A549 (cell line): ENCODE results near the gene PRKG1. TPM values are rescaled to one million over a fixed set of nuclear protein-coding genes. Genes with fewer than 3 reads are reported as not detected.

ENCODE experiments used
- ATAC-seq, 2 experiments: fragments of 200-7000 bp in 1 of 2; fragments of >200 bp in 1 of 2; cut with Nextera tagmentation in 1 of 2; cut with Tn5 transposase in 1 of 2; 3 replicates each; pipeline versions ENCODE4 v1.8.0 to v1.9.1; 2018 to 2020; ENCODE audit warnings: mild to moderate bottlenecking in 1 of 2, moderate library complexity in 1 of 2
- CTCF ChIA-PET: fragments of 300-600 bp; sonication (Branson Sonifier 250); formaldehyde crosslinking; extraction: SDS; loops from one replicate; lab custom pipeline; 2021; ENCODE audit warnings: antibody characterized with exemption, inconsistent platforms; lab: Yijun Ruan, JAX
- POLR2A ChIA-PET: fragments of 350-600 bp; formaldehyde crosslinking; extraction: SDS; loops from one replicate; lab custom pipeline; 2021; ENCODE audit warnings: antibody characterized with exemption, inconsistent platforms; lab: Yijun Ruan, JAX
- DNase-seq, 2 experiments: peaks; one replicate each; pipeline versions ENCODE4 v3.0.0 to v3.0.0-alpha.2; 2011 to 2016; ENCODE audit warnings: low read depth in 1 of 2, low spot score in 1 of 2
- FAIRE-seq: peaks from 2 replicates; lab custom pipeline; 2011; peaks lifted over from hg19 to GRCh38; lab: Jason Lieb, UNC
- H3K27ac ChIP-seq, 2 experiments: fragments of >200 bp; sonication (Bioruptor Twin); formaldehyde crosslinking; 3 replicates each; pipeline ENCODE4 v1.5.1; 2016 to 2017
- H3K4me1 ChIP-seq: fragments of >200 bp; sonication (Bioruptor Twin); formaldehyde crosslinking; 3 replicates; pipeline ENCODE4 v1.6.1; 2016
- H3K4me2 ChIP-seq: fragments of >200 bp; sonication (Bioruptor Twin); formaldehyde crosslinking; 3 replicates; pipeline ENCODE4 v1.6.1; 2016
- H3K4me3 ChIP-seq: fragments of >200 bp; sonication (Bioruptor Twin); formaldehyde crosslinking; 3 replicates; pipeline ENCODE4 v1.5.1; 2016
- H3K9me3 ChIP-seq: fragments of >200 bp; sonication (Bioruptor Twin); formaldehyde crosslinking; 3 replicates; pipeline ENCODE4 v1.6.1; 2016
- CBX2 ChIP-seq: fragments of 200-600 bp; sonication (generic); IDR thresholded peaks from 2 replicates; pipeline ENCODE4 v1.6.1; 2016; ENCODE audit warnings: low read depth, mild to moderate bottlenecking, borderline replicate concordance
- CBX8 ChIP-seq: fragments of 200-600 bp; sonication (generic); IDR thresholded peaks from 2 replicates; pipeline ENCODE4 v1.6.1; 2016
- CEBPB ChIP-seq, 2 experiments: fragments of >200 bp in 1 of 2; sonication (Bioruptor Twin) in 1 of 2; formaldehyde crosslinking in 1 of 2; IDR thresholded peaks; 2 replicates each; pipeline ENCODE4 v1.6.1; 2012 to 2016
- EHF ChIP-seq: fragments of 250-450 bp; sonication (Bioruptor Pico); IDR thresholded peaks from 2 replicates; pipeline ENCODE4 v1.5.0; 2020; ENCODE audit warnings: mild to moderate bottlenecking
- ESRRA ChIP-seq: fragments of 150-350 bp; IDR thresholded peaks from 2 replicates; pipeline ENCODE4 v1.6.1; 2014; ENCODE audit warnings: mild to moderate bottlenecking, low read length, borderline replicate concordance
- HEYL ChIP-seq: fragments of 250-450 bp; sonication (Bioruptor Pico); IDR thresholded peaks from 2 replicates; pipeline ENCODE4 v1.8.0; 2021; ENCODE audit warnings: mild to moderate bottlenecking, moderate library complexity
- HOXB13 ChIP-seq: fragments of 250-450 bp; sonication (Bioruptor Pico); IDR thresholded peaks from 2 replicates; pipeline ENCODE4 v1.5.0; 2020; ENCODE audit warnings: low read depth, mild to moderate bottlenecking, moderate library complexity
- HOXB5 ChIP-seq: fragments of 250-450 bp; sonication (Bioruptor Pico); IDR thresholded peaks from 2 replicates; pipeline ENCODE4 v1.5.0; 2020; ENCODE audit warnings: mild to moderate bottlenecking, moderate library complexity
- JUN ChIP-seq, 2 experiments: fragments of >200 bp; sonication (Bioruptor Twin); formaldehyde crosslinking; IDR thresholded peaks; 2 replicates in 1 of 2; 3 replicates in 1 of 2; pipeline ENCODE4 v1.6.1; 2016 to 2017
- MAZ ChIP-seq: fragments of 150-350 bp; IDR thresholded peaks from 2 replicates; pipeline ENCODE4 v1.6.1; 2014; ENCODE audit warnings: antibody characterized with exemption, low read depth, low read length, borderline replicate concordance
- NFE2L2 ChIP-seq: fragments of 150-350 bp; conservative IDR thresholded peaks from 2 replicates; pipeline ENCODE4 v1.6.1; 2014; ENCODE audit warnings: low read length
- NR3C1 ChIP-seq: fragments of >200 bp; sonication (Bioruptor Twin); formaldehyde crosslinking; IDR thresholded peaks from 3 replicates; pipeline ENCODE4 v1.6.1; 2017
- PHF8 ChIP-seq: fragments of 200-600 bp; sonication (generic); IDR thresholded peaks from 2 replicates; pipeline ENCODE4 v1.6.1; 2016; ENCODE audit warnings: low read depth, mild to moderate bottlenecking, antibody characterized with exemption, moderate library complexity, borderline replicate concordance
- POLR2A ChIP-seq: IDR thresholded peaks from 2 replicates; pipeline ENCODE4 v1.6.1; 2012; ENCODE audit warnings: mild to moderate bottlenecking, low read length
- RCOR1 ChIP-seq: fragments of 150-350 bp; IDR thresholded peaks from 2 replicates; pipeline ENCODE4 v1.6.1; 2014; ENCODE audit warnings: antibody characterized with exemption, low read length, low read depth
- TP53 ChIP-seq: fragments of 250-450 bp; sonication (Bioruptor Pico); IDR thresholded peaks from 2 replicates; pipeline ENCODE4 v1.5.0; 2021; ENCODE audit warnings: mild to moderate bottlenecking, moderate library complexity
- ZC3H11A ChIP-seq: fragments of 450-650 bp; IDR thresholded peaks from 2 replicates; pipeline ENCODE4 v1.6.1; 2014; ENCODE audit warnings: antibody characterized with exemption, mild to moderate bottlenecking
- ZSCAN20 ChIP-seq: fragments of 250-450 bp; sonication (Bioruptor Pico); IDR thresholded peaks from 2 replicates; pipeline ENCODE4 v1.8.0; 2022; ENCODE audit warnings: mild to moderate bottlenecking, moderate library complexity
- WGBS: methylation state at CpG from one replicate; pipeline ENCODE4 v1.1.6; 2017; ENCODE audit errors: missing lambda C conversion rate; 5-methylcytosine and 5-hydroxymethylcytosine counted together
- polyA plus RNA-seq, 4 experiments: library from polyadenylated mRNA; depleted of rRNA in 3 of 4; stranded (reverse); fragments of >200 nt; fragmentation: RNase III in 1 of 4; extraction: RNeasy Plus Mini Kit Qiagen cat#74134 plus additional on column Dnase treatment in 1 of 4; gene quantifications; 2 replicates in 3 of 4; 3 replicates in 1 of 4; pipeline ENCODE4 v1.2.3, GENCODE V29; 2011 to 2017
- TF ChIP-seq, protein P1 (sequence below): fragments of 150-350 bp; IDR thresholded peaks from 2 replicates; pipeline ENCODE4 v1.6.1; 2014; ENCODE audit warnings: low read depth, mild to moderate bottlenecking, low read length
- TF ChIP-seq, protein P2 (sequence below): fragments of 450-650 bp; IDR thresholded peaks from 2 replicates; pipeline ENCODE4 v1.6.1; 2014; ENCODE audit warnings: antibody characterized with exemption
- TF ChIP-seq, protein P3 (sequence below): fragments of >200 bp; sonication (Bioruptor Twin); formaldehyde crosslinking; IDR thresholded peaks from 3 replicates; pipeline ENCODE4 v1.6.1; 2016
- TF ChIP-seq, protein P4 (sequence below): fragments of >200 bp; sonication (Bioruptor Twin); formaldehyde crosslinking; IDR thresholded peaks from 3 replicates; pipeline ENCODE4 v1.5.1; 2016
- TF ChIP-seq, protein P5 (sequence below): fragments of >200 bp; sonication (Bioruptor Twin); formaldehyde crosslinking; IDR thresholded peaks from 2 replicates; pipeline ENCODE4 v1.6.1; 2016
- TF ChIP-seq, protein P6 (sequence below): IDR thresholded peaks from 2 replicates; pipeline ENCODE4 v1.6.1; 2012
- TF ChIP-seq, protein P7 (sequence below): IDR thresholded peaks from 2 replicates; pipeline ENCODE4 v1.6.1; 2012; ENCODE audit warnings: low read depth, borderline replicate concordance

Gene PRKG1
- polyA plus RNA-seq, 2 of the 4 experiments (the other 2 are of a cell fraction): not detected

DNA sequence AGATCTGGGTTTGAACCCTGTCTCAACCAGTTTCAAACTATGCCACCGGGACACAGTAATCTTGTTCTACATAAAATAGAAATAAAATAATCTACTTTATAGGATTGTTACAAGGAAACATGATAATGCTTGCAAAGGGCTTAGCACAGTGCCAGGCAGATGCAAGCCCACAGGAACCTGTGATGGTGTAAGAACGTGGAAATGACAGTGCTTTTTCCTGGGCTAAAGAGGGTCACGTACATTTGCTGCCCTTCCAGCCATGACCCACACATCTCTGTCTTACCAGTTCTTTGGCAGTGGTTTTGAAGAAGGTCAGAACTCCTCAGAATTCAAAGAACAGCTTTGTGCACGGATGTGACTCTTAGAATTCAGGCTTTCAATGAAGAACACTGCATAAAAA, 342.2 kb downstream of the PRKG1 start:
- Histone ChIP-seq H3K4me1 (no peaks in the 10 kb centered on the region), H3K4me3 (no peak overlapping the region), H3K27ac (no peak overlapping the region), H3K4me2 (no peak overlapping the region), H3K9me3 (no peaks in the 10 kb centered on the region)
- WGBS: 3% methylated on average over 4 of the region's 4 CpGs
- ChIA-PET POLR2A (no interaction called here), CTCF (interaction anchor here (0.6 kb wide), 1 partner anchor 543 kb away, joined by 3 read pairs; no protein-coding TSS in a partner anchor)
- TF ChIP-seq, protein P1, sequence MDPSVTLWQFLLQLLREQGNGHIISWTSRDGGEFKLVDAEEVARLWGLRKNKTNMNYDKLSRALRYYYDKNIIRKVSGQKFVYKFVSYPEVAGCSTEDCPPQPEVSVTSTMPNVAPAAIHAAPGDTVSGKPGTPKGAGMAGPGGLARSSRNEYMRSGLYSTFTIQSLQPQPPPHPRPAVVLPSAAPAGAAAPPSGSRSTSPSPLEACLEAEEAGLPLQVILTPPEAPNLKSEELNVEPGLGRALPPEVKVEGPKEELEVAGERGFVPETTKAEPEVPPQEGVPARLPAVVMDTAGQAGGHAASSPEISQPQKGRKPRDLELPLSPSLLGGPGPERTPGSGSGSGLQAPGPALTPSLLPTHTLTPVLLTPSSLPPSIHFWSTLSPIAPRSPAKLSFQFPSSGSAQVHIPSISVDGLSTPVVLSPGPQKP: no peak
- TF ChIP-seq RCOR1 (no peak), PHF8 (no peak), EHF (CRISPR knock-in tag) (no peak), HEYL (CRISPR knock-in tag) (no peak), ESRRA (no peak), MAZ (no peak), CBX8 (no peak), NR3C1 (no peak), HOXB5 (CRISPR knock-in tag) (no peak)
- TF ChIP-seq, protein P2, sequence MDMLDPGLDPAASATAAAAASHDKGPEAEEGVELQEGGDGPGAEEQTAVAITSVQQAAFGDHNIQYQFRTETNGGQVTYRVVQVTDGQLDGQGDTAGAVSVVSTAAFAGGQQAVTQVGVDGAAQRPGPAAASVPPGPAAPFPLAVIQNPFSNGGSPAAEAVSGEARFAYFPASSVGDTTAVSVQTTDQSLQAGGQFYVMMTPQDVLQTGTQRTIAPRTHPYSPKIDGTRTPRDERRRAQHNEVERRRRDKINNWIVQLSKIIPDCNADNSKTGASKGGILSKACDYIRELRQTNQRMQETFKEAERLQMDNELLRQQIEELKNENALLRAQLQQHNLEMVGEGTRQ: no peak
- TF ChIP-seq, protein P3, sequence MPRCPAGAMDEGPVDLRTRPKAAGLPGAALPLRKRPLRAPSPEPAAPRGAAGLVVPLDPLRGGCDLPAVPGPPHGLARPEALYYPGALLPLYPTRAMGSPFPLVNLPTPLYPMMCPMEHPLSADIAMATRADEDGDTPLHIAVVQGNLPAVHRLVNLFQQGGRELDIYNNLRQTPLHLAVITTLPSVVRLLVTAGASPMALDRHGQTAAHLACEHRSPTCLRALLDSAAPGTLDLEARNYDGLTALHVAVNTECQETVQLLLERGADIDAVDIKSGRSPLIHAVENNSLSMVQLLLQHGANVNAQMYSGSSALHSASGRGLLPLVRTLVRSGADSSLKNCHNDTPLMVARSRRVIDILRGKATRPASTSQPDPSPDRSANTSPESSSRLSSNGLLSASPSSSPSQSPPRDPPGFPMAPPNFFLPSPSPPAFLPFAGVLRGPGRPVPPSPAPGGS: no peak
- TF ChIP-seq, protein P4, sequence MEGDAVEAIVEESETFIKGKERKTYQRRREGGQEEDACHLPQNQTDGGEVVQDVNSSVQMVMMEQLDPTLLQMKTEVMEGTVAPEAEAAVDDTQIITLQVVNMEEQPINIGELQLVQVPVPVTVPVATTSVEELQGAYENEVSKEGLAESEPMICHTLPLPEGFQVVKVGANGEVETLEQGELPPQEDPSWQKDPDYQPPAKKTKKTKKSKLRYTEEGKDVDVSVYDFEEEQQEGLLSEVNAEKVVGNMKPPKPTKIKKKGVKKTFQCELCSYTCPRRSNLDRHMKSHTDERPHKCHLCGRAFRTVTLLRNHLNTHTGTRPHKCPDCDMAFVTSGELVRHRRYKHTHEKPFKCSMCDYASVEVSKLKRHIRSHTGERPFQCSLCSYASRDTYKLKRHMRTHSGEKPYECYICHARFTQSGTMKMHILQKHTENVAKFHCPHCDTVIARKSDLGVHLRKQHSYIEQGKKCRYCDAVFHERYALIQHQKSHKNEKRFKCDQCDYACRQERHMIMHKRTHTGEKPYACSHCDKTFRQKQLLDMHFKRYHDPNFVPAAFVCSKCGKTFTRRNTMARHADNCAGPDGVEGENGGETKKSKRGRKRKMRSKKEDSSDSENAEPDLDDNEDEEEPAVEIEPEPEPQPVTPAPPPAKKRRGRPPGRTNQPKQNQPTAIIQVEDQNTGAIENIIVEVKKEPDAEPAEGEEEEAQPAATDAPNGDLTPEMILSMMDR: no peak
- TF ChIP-seq, protein P5, sequence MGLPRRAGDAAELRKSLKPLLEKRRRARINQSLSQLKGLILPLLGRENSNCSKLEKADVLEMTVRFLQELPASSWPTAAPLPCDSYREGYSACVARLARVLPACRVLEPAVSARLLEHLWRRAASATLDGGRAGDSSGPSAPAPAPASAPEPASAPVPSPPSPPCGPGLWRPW: no peak
- ATAC-seq (no peak), DNase-seq (no peak), FAIRE-seq (no peak)

DNA sequence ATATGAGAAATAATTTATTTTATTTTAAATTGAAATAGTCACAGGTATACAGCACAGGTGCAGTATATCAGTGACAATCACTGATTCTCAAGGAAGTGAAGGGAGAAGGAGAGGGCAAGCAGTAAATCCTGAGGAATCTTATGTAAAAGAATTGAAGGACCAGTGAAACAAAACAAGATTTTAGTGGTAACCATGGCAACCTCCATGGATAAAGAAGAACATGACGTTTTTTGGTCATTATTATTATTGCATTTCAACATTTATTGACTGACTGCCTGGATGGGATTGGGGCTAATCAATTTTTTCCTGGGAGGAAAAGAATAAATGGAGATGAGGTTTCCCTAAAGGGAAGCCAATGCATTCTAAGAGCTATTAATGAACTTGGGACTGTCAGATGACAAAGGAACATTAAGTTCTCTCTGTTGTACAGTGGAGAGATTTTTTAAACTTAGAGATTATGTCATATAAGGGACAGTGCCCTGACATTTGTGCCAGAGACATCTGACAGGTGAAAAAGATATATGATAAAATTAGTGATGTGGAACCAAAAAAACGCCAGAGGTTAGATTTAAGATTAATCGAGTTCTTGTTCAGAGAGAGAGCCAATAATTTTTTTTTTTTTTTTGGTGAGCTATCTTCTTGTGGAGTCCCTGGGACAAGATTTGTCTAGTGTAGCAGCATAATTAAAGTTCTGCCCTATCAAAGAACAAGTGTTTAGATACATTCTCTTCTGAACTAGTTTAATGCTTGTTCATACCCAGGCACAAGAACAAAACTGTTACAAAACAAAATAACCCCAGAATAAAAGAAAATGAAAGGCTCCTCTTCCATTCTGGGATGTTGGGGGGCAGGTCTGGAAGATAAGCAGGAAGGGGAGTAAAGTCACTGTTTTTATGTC, 345.2 kb downstream of the PRKG1 start:
- FAIRE-seq: no peak
- no peak for DNase-seq
- under 1% methylated on average over 3 of the region's 3 CpGs for WGBS
- H3K9me3 ChIP-seq: no peaks in the 10 kb centered on the region
- no peaks in the 10 kb centered on the region for H3K4me1 ChIP-seq
- CTCF ChIA-PET: no interaction called here
- no peak overlapping the region for H3K4me2 ChIP-seq
- no peak for ATAC-seq
- H3K27ac ChIP-seq: no peak overlapping the region
- TF ChIP-seq, protein P6, sequence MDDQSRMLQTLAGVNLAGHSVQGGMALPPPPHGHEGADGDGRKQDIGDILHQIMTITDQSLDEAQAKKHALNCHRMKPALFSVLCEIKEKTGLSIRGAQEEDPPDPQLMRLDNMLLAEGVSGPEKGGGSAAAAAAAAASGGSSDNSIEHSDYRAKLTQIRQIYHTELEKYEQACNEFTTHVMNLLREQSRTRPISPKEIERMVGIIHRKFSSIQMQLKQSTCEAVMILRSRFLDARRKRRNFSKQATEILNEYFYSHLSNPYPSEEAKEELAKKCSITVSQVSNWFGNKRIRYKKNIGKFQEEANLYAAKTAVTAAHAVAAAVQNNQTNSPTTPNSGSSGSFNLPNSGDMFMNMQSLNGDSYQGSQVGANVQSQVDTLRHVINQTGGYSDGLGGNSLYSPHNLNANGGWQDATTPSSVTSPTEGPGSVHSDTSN: no peak
- no peak for TF ChIP-seq TP53 (CRISPR knock-in tag)
- TF ChIP-seq POLR2A: no peak
- no peak for TF ChIP-seq JUN (IDR thresholded peaks at IDR 0.05)
- no peak for TF ChIP-seq HOXB13 (CRISPR knock-in tag)
- TF ChIP-seq EHF (CRISPR knock-in tag): no peak
- TF ChIP-seq, protein P2: no peak
- no peak for TF ChIP-seq ESRRA
- TF ChIP-seq CBX2: no peak
- TF ChIP-seq HEYL (CRISPR knock-in tag): no peak
- no peak for TF ChIP-seq ZSCAN20
- no peak for TF ChIP-seq CEBPB (IDR thresholded peaks at IDR 0.05)
- TF ChIP-seq, protein P7, sequence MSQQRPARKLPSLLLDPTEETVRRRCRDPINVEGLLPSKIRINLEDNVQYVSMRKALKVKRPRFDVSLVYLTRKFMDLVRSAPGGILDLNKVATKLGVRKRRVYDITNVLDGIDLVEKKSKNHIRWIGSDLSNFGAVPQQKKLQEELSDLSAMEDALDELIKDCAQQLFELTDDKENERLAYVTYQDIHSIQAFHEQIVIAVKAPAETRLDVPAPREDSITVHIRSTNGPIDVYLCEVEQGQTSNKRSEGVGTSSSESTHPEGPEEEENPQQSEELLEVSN: no peak
- TF ChIP-seq NFE2L2: no peak
- no peak for TF ChIP-seq ZC3H11A
- TF ChIP-seq, all 56 proteins: peak for 0
- no peak overlapping the region for H3K4me3 ChIP-seq
- POLR2A ChIA-PET: no interaction called here
